Breast epithelium (tissue), 3 donors: ENCODE data around the gene PRPF4.

Source experiments
- POLR2A ChIP-seq: fragments of 450-650 bp; IDR thresholded peaks from one replicate; pipeline ENCODE4 v1.6.1; 2016; ENCODE audit warnings: antibody characterized with exemption, mild to moderate bottlenecking, moderate library complexity
- POLR2AphosphoS5 ChIP-seq, 3 donors: sonication (generic); formaldehyde crosslinking; IDR thresholded peaks; one replicate each; pipeline ENCODE4 v1.6.1; 2017; ENCODE audit warnings: antibody characterized with exemption in 3 of 3
- TF ChIP-seq, protein P1 (sequence below), 3 donors: fragments of 450-650 bp; IDR thresholded peaks; one replicate each; pipeline ENCODE4 v1.5.1; 2016 to 2017; ENCODE audit warnings: antibody characterized with exemption in 3 of 3, mild to moderate bottlenecking in 3 of 3, moderate library complexity in 3 of 3

- TF ChIP-seq POLR2A (no peak), POLR2AphosphoS5 (IDR thresholded peaks at IDR 0.05) (no peak)
- TF ChIP-seq, protein P1, sequence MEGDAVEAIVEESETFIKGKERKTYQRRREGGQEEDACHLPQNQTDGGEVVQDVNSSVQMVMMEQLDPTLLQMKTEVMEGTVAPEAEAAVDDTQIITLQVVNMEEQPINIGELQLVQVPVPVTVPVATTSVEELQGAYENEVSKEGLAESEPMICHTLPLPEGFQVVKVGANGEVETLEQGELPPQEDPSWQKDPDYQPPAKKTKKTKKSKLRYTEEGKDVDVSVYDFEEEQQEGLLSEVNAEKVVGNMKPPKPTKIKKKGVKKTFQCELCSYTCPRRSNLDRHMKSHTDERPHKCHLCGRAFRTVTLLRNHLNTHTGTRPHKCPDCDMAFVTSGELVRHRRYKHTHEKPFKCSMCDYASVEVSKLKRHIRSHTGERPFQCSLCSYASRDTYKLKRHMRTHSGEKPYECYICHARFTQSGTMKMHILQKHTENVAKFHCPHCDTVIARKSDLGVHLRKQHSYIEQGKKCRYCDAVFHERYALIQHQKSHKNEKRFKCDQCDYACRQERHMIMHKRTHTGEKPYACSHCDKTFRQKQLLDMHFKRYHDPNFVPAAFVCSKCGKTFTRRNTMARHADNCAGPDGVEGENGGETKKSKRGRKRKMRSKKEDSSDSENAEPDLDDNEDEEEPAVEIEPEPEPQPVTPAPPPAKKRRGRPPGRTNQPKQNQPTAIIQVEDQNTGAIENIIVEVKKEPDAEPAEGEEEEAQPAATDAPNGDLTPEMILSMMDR (IDR thresholded peaks at IDR 0.05) = no peak
Measured at GRCh38 chr9:113310538-113310937, 35.1 kb downstream of the PRPF4 start.
